ENCODE measurements around the gene PDK2. TPM values are rescaled to one million over a fixed set of nuclear protein-coding genes. Genes with fewer than 3 reads are reported as not detected.
A peak's percentile ranks its signal among the peaks of the same experiment; 100 is the strongest.

The PDK2 gene
- total and polyA plus RNA-seq, 9 of the 15 experiments (the other 6 are each of a cell fraction or from before 2014, with no cell fraction given) = 0.03 to 2.5 (median 1.4) TPM

DNA sequence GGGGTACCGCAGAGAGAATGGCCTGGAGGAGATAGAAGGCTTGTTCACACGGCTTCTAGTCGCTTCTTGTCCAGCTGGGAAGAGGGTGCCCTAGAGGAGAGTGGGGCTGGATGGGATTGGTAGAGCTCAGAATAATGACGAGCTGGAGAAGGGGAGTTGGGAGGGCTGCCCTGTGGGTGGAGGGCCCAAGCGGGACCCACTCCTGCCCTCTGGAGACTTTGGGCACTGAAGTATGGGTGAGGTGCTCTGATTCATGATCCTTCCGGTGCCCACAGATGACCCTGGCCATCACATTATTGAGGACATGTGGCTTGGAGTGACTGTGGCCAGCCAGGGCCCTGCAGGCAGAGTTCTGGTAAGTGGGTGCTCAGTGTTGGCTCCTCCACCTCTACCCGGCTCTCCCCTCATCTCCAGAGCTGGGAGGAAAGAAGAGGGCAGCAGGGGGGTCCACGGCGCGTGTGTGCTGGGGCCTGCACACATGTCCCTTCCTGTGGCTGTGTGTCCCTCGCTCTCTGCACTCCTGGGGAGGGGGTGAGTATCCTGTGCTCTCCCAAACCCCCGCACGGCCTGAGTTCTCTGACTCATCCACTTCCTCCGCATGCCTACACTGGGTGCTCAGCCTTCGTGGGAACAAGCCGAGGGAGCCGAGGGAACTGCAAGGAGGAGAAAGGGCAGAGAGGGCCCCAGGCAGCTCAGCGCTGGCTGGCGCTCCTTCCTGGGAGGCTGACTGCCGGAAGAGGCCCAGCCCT, 30.7 kb upstream of the PDK2 start (continued):
- TF ChIP-seq ZNF232 (CRISPR knock-in tag; IDR thresholded peaks at IDR 0.05) (no peak), CSDE1 (IDR thresholded peaks at IDR 0.05) (no peak), WHSC1 (IDR thresholded peaks at IDR 0.05; ENCODE audit: low read length) (no peak), BMI1 (IDR thresholded peaks at IDR 0.05; ENCODE audit: low read length) (no peak), HNRNPK (IDR thresholded peaks at IDR 0.05; ENCODE audit: low read depth, low read length, poor library complexity, severe bottlenecking) (no peak), SREBF2 (CRISPR knock-in tag; IDR thresholded peaks at IDR 0.05) (no peak), NCOR1 (IDR thresholded peaks at IDR 0.05) (no peak), JUND (IDR thresholded peaks at IDR 0.05; ENCODE audit: borderline replicate concordance, low read depth, low read length) (peak; percentile 46; the same call in 1 of the 2 replicates), JUND (tag; IDR thresholded peaks at IDR 0.05; ENCODE audit: borderline replicate concordance, low read depth, low read length) (no peak), ADNP (tag; IDR thresholded peaks at IDR 0.05) (no peak), U2AF1 (optimal IDR thresholded peaks at IDR 0.05; ENCODE audit: low read depth, low read length) (no peak), ERF (CRISPR knock-in tag; IDR thresholded peaks at IDR 0.05) (no peak), ZFPM2 (CRISPR knock-in tag; IDR thresholded peaks at IDR 0.05) (no peak), ZEB2 (IDR thresholded peaks at IDR 0.05) (no peak), HIVEP1 (CRISPR knock-in tag; IDR thresholded peaks at IDR 0.05) (no peak), ILK (tag; IDR thresholded peaks at IDR 0.05; ENCODE audit: borderline replicate concordance, low read depth) (no peak), POLR2B (IDR thresholded peaks at IDR 0.05; ENCODE audit: low read depth, partially characterized antibody) (no peak), CCNT2 (IDR thresholded peaks at IDR 0.05; ENCODE audit: borderline replicate concordance, extremely low read depth, insufficient read length, low read depth, low read length) (no peak), PHB (CRISPR knock-in tag; IDR thresholded peaks at IDR 0.05) (no peak), CXXC5 (CRISPR knock-in tag; IDR thresholded peaks at IDR 0.05) (no peak), MCM2 (IDR thresholded peaks at IDR 0.05; ENCODE audit: low read depth) (no peak), ZNF76 (CRISPR knock-in tag; IDR thresholded peaks at IDR 0.05; ENCODE audit: borderline replicate concordance) (no peak)
- TF ChIP-seq, protein P1, sequence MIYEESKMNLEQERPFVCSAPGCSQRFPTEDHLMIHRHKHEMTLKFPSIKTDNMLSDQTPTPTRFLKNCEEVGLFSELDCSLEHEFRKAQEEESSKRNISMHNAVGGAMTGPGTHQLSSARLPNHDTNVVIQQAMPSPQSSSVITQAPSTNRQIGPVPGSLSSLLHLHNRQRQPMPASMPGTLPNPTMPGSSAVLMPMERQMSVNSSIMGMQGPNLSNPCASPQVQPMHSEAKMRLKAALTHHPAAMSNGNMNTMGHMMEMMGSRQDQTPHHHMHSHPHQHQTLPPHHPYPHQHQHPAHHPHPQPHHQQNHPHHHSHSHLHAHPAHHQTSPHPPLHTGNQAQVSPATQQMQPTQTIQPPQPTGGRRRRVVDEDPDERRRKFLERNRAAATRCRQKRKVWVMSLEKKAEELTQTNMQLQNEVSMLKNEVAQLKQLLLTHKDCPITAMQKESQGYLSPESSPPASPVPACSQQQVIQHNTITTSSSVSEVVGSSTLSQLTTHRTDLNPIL (CRISPR knock-in tag; IDR thresholded peaks at IDR 0.05) = no peak
- TF ChIP-seq, protein P2, sequence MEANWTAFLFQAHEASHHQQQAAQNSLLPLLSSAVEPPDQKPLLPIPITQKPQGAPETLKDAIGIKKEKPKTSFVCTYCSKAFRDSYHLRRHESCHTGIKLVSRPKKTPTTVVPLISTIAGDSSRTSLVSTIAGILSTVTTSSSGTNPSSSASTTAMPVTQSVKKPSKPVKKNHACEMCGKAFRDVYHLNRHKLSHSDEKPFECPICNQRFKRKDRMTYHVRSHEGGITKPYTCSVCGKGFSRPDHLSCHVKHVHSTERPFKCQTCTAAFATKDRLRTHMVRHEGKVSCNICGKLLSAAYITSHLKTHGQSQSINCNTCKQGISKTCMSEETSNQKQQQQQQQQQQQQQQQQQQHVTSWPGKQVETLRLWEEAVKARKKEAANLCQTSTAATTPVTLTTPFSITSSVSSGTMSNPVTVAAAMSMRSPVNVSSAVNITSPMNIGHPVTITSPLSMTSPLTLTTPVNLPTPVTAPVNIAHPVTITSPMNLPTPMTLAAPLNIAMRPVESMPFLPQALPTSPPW (CRISPR knock-in tag; IDR thresholded peaks at IDR 0.05) = no peak

Measured in K562 (cell line).